Head of caudate nucleus (tissue), 42 donors: ENCODE measurements around the gene STIM1.
"Not testable (repeated sequence)": the region's sequence is repeated elsewhere in the genome, so short reads cannot be mapped to it uniquely, and the experiment has no call there.

ENCODE experiments used
- DNase-seq, 42 donors: peaks; one replicate each; pipeline versions ENCODE4 v3.0.0 to v3.0.0-alpha.2; 2020 to 2021; ENCODE audit warnings: mixed read lengths in 7 of 42
- intact Hi-C: fragments of 100-400 bp; cut with DNase I; formaldehyde crosslinking; loops from one replicate; pipeline ENCODE4 v1.15.0; 2022

STIM1 gene

GRCh38 chr11:3986301-3986700 lies 130.8 kb downstream of the STIM1 start:
- intact Hi-C loops: no loop called here

DNA sequence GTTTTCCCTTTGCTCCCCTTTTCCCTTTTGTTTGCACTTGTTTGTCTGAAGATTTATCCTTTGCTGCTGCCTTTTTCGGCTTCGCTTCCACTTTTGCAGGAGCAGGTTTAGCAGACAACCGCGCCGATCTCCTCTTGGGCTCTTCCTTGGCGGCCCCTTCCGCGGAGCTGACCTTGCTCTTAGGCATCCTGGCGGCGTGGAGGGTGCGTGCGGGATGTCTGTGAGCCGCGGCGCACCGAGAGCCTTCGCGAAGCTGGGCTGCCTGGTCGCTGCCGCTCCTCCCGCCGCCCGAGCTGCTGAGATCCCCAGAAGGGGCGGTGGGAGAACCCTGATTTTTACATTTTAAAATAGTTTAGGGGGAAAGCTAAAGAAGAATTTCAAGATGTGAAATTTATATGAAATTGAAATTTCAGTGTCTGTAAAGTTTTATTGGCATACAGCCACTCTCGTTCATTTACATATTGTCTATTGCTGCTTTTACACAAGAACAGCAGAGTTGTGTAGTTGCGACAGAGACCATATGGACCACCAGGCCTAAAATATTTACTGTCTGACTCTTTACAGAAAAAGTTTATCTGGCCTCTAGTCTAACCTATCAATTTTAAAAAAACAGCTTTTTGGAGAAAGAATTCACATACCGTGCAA lies 133.9 kb downstream of the STIM1 start:
- intact Hi-C loops: no loop called here
- DNase-seq: peak in 30 of 42 donors; percentile 1 to 50 (median 18)

More at GRCh38 chr11:3986301-3986700, 130.8 kb downstream of the STIM1 start:
- no peak for DNase-seq

GRCh38 chr11:3989921-3990290 lies 134.4 kb downstream of the STIM1 start:
- intact Hi-C loops: no loop called here
- no peak for DNase-seq

DNA sequence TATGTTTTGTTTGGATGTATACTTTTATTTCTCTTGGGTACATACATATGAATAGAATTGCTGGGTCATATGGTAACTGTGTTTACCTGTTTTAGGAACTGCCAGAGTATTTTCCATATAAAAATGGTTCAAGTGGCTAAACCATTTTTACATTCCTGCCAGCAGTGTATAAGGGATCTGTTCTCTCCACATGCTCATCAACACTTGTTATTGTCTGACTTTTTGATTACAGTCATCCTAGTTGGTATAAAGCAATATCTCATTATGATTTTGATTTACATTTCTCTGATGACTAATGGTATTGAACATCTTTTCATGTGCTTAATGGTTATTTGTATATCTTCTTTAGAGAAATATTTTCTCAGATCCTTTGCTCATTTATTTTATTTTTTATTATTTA lies 134.9 kb downstream of the STIM1 start:
- DNase-seq: no peak
- intact Hi-C loops: no loop called here

- intact Hi-C loops: no loop called here
Measured at GRCh38 chr11:3992964-3993363, 137.5 kb downstream of the STIM1 start.

DNA sequence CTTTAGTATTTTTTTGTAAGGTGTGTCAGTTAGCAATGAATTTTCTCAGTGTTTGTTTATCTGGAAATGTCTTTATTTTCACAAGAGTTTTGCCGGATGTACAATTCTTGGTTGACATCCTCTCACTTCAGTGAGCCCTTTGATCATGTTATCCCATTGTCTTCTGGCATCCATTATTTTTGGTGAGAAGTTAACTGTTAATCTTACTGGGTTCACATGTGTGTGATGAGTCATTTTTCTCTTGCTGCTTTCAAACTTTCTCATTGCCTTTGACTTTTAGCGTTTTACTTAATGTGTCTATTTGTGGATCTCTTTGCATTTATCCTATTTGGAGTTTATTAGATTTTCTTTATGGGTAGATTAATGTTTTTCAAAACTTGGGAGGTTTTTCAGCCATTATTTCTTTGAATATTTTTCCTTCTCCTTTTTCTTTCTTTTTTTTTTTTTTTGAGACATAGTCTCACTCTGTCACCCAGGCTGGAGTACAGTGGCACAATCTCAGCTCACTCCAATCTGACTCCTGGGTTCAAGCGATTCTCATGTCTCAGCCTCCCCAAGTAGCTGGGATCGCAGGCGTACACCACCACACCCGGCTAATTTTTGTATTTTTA lies 138.7 kb downstream of the STIM1 start:
- intact Hi-C loops: no loop called here

More at GRCh38 chr11:3992964-3993363, 137.5 kb downstream of the STIM1 start:
- no peak for DNase-seq

DNA sequence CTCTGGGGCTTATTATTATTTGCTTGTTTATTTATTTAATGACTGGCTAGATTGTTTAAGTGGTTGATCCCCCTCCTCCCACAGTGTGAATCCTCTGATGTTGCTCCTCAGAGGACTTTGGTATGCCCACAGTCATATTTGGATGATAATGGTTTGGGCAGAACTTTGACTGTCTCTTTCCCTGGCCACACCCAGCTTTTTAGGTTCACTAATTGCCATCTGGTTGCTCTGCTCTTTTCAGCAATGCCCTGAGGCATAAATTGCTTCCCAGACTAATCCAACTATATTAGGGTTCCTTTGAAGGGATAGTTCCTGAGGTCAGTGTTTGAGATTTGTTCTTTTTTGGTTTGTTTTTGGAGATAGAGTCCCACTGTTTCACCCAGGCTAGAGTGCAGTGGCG lies 139.8 kb downstream of the STIM1 start:
- no peak for DNase-seq
- intact Hi-C loops: no loop called here

More for the DNA sequence above, 138.7 kb downstream of the STIM1 start:
- DNase-seq: no peak

DNA sequence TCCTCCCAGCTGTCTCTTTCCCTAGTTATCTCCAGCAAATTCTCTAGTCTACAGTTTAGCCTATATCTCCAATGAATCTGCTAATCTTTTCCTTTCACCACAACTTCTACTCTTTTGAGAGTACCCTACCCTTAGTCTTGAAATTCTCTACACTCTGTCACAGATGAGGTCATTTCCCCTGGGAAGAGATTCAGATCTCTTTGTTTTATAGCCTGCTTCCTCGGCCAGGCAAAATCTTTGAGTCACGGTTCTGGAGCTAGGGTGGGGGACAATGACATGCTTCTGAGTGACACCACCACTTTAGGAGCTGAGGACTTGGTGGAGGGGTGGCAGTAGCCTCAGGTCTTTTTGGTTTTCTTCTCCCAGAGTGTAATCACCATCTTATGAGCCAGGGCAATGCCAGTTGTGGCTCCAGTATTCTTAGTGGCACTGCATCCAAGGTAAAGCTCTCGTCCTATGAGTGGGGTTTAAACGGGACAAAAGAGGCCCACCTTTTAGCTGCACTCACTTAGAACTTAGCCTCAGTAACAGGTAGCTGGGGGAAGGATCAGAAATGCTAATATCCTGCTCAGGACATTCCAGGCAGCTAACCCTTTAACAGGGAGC lies 140.6 kb downstream of the STIM1 start:
- intact Hi-C loops: no loop called here
- no peak for DNase-seq

DNA sequence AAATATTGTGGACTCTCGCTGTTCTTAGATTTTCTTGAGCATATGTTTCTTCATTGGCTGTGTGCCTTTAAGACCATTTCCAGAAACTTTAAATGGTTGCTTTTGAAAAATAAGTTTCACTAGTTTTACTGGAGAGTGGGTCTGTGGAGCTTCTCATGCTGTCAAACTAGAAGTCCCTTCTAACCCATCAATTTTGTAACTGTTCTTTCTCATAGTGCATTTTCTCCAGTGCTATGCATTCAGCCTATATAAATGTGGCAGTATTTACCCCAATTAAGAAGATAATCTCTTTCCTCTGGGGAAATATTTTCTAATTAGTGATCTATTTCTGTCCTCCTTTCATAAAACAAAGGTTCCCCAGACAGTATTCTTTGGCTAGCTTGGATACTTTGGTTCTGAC lies 141.2 kb downstream of the STIM1 start:
- intact Hi-C loops: no loop called here
- DNase-seq: no peak

DNA sequence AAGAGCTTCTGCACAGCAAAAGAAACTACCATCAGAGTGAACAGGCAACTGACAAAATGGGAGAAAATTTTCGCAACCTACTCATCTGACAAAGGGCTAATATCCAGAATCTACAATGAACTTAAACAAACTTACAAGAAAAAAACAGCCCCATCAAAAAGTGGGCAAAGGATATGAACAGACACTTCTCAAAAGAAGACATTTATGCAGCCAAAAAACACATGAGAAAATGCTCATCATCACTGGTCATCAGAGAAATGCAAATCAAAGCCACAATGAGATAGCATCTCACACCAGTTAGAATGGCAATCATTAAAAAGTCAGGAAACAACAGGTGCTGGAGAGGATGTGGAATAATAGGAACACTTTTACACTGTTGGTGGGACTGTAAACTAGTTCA lies 149.3 kb downstream of the STIM1 start:
- intact Hi-C loops, DNase-seq: not testable (repeated sequence)

GRCh38 chr11:4006946-4007680 lies 151.6 kb downstream of the STIM1 start:
- intact Hi-C loops: no loop called here
- no peak for DNase-seq

DNA sequence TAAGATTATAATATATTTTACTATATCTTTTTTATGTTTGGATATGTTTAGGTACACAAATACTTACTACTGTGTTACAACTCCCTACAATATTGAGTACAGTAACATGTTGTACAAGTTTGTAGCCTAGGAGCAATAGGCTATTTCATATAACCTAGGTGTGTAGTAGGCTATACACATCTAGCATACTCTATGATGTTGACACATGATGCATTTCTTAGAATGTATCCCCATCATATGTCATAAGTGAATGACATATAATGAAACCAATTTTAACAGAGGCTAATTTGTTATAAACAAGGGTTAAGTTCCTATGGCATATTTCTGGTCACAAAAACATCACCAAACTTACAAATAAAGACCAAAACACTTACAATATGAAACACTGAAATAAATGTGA lies 152.7 kb downstream of the STIM1 start:
- intact Hi-C loops: no loop called here
- DNase-seq: no peak

GRCh38 chr11:4016602-4017001 lies 161.1 kb downstream of the STIM1 start:
- intact Hi-C loops, DNase-seq: not testable (repeated sequence)

DNA sequence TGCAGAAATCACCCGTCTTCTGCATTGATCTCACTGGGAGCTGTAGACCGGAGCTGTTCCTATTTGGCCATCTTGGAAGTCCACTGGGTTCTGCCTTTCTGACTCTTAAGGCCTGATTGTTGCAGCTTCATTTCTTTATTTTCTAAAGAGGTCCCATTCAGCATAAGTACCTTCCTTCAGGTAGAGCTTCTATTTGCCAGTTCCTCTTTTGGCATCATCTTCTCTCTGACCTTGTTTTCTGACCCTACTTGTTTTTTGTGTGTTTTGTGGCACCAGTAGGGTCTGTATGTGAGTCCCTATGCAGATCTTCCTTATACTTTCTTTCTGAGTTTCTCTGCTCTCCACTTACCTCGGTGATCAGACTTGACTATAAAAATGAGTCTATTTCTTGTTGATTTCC lies 161.7 kb downstream of the STIM1 start:
- DNase-seq: no peak

GRCh38 chr11:4018641-4019040 lies 163.2 kb downstream of the STIM1 start:
- DNase-seq: no peak
- intact Hi-C loops: no loop called here

More for the DNA sequence above, 161.7 kb downstream of the STIM1 start:
- intact Hi-C loops: no loop called here

- DNase-seq: no peak
- intact Hi-C loops: no loop called here
Measured at GRCh38 chr11:4019891-4020290, 164.4 kb downstream of the STIM1 start.

DNA sequence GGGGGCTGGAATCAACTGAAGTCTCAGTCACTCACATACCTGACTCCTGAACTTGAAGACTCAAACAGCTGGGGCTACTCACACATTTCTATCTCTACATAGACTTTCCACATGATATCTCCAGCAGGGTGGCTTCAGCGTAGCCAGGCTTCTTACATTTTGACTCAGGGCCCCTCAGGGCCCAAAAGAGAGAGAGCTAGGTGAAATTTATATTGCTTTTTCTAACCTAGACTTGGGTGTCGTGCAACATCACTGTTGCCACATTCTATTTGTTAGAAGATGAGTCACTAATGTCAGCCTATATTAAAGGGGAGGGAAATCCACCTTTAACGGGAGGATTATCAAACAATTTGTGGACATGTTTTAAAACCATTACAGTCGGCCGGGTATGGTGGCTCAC lies 167.2 kb downstream of the STIM1 start:
- intact Hi-C loops: no loop called here
- no peak for DNase-seq

GRCh38 chr11:4025248-4025966 lies 169.9 kb downstream of the STIM1 start:
- DNase-seq: no peak
- intact Hi-C loops: no loop called here

GRCh38 chr11:4025967-4026324 lies 170.5 kb downstream of the STIM1 start:
- intact Hi-C loops: no loop called here
- DNase-seq: no peak

DNA sequence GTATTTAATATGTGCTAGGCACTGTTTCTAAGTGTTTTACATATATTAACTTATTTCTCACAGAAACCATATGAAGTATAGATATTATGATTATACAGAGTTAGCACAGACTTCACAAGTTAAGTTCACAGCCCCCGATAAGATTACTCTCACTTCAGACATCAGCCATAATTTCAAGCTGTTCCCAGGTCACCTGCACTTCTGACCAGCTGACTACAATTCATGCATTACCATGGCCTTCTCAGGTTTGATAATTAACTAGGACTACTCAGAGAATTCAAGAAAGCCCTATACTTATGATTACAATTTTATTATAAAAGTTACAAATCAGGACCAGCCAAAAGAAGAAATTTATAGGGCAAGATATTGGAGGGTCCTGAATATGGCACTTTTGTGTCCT lies 170.9 kb downstream of the STIM1 start:
- DNase-seq: no peak
- intact Hi-C loops: no loop called here
